GM19240 (cell line): Measurements from ENCODE around the gene PGM3.

Experiments
- DNase-seq: peaks from one replicate; pipeline ENCODE4 v3.0.0; 2011; ENCODE audit warnings: low spot score; ENCODE audit not compliant: insufficient read length

The PGM3 gene

GRCh38 chr6:83183082-83183828 lies 9.8 kb downstream of the PGM3 start:
- DNase-seq = no peak

GRCh38 chr6:83182114-83182513 lies 11.0 kb downstream of the PGM3 start:
- DNase-seq = no peak

- no peak for DNase-seq
These were observed 12.6 kb downstream of the PGM3 start for GRCh38 chr6:83180426-83180950.

GRCh38 chr6:83176246-83176645 lies 16.8 kb downstream of the PGM3 start:
- no peak for DNase-seq

GRCh38 chr6:83169511-83169910 lies 23.6 kb downstream of the PGM3 start:
- no peak for DNase-seq

GRCh38 chr6:83169106-83169505 lies 24.0 kb downstream of the PGM3 start:
- no peak for DNase-seq

GRCh38 chr6:83168556-83168955 lies 24.5 kb downstream of the PGM3 start:
- DNase-seq = no peak

- no peak for DNase-seq
These were observed 25.3 kb downstream of the PGM3 start for GRCh38 chr6:83167726-83168278.

- no peak for DNase-seq
These were observed 32.9 kb downstream of the PGM3 start for GRCh38 chr6:83160167-83160566.

GRCh38 chr6:83155794-83156193 lies 37.3 kb downstream of the PGM3 start:
- no peak for DNase-seq

GRCh38 chr6:83153883-83154521 lies 39.1 kb downstream of the PGM3 start:
- no peak for DNase-seq

GRCh38 chr6:83152913-83153312 lies 40.2 kb downstream of the PGM3 start:
- no peak for DNase-seq

GRCh38 chr6:83151114-83151513 lies 42.0 kb downstream of the PGM3 start:
- DNase-seq = no peak

GRCh38 chr6:83138758-83139157 lies 54.3 kb downstream of the PGM3 start:
- DNase-seq = no peak

- DNase-seq = no peak
These were observed 54.8 kb downstream of the PGM3 start for GRCh38 chr6:83138118-83138722.

GRCh38 chr6:83132121-83132520 lies 60.9 kb downstream of the PGM3 start:
- DNase-seq = no peak

GRCh38 chr6:83127976-83128375 lies 65.1 kb downstream of the PGM3 start:
- DNase-seq = no peak

GRCh38 chr6:83127258-83127657 lies 65.8 kb downstream of the PGM3 start:
- DNase-seq = no peak

GRCh38 chr6:83126807-83127206 lies 66.3 kb downstream of the PGM3 start:
- no peak for DNase-seq

- no peak for DNase-seq
These were observed 66.8 kb downstream of the PGM3 start for GRCh38 chr6:83126223-83126622.

GRCh38 chr6:83125425-83125824 lies 67.6 kb downstream of the PGM3 start:
- no peak for DNase-seq

GRCh38 chr6:83124553-83124952 lies 68.5 kb downstream of the PGM3 start:
- no peak for DNase-seq
